Right atrium auricular region (tissue), 2 donors: Measurements from ENCODE around the gene ARHGAP26. TPM values are rescaled to one million over a fixed set of nuclear protein-coding genes. Genes with fewer than 3 reads are reported as not detected.
A peak's percentile ranks its signal among the peaks of the same experiment; 100 is the strongest.

Source experiments
- DNase-seq: peaks from one replicate; pipeline ENCODE4 v3.0.0-alpha.2; 2019; ENCODE audit warnings: low spot score
- H3K27ac ChIP-seq, 2 donors: fragments of 200-600 bp; sonication (generic); 1 replicate in 1 of 2; 2 replicates in 1 of 2; pipeline ENCODE4 v1.5.1; 2016 to 2019
- H3K27me3 ChIP-seq, 2 donors: fragments of 200-600 bp; sonication (generic); one replicate each; pipeline versions ENCODE4 v1.5.1 to v1.6.0; 2017 to 2019
- H3K36me3 ChIP-seq: fragments of 200-600 bp; sonication (generic); one replicate; pipeline ENCODE4 v1.5.1; 2016
- H3K4me1 ChIP-seq, 2 donors: fragments of 200-600 bp; sonication (generic); one replicate each; pipeline versions ENCODE4 v1.5.1 to v1.6.0; 2017 to 2019
- H3K4me3 ChIP-seq, 2 donors: fragments of 200-600 bp; sonication (generic); 1 replicate in 1 of 2; 2 replicates in 1 of 2; pipeline ENCODE4 v1.5.1; 2017 to 2019; ENCODE audit warnings: mild to moderate bottlenecking in 1 of 2, moderate library complexity in 1 of 2
- H3K9me3 ChIP-seq, 2 donors: fragments of 200-600 bp; sonication (generic); one replicate each; pipeline ENCODE4 v1.5.1; 2019
- CTCF ChIP-seq, 2 donors: fragments of 200-600 bp; sonication (generic); IDR thresholded peaks; one replicate each; pipeline ENCODE4 v1.5.1; 2019; ENCODE audit warnings: antibody characterized with exemption in 2 of 2
- total RNA-seq, 2 donors: library from RNA; depleted of rRNA; stranded (reverse); fragments of >200 nt; gene quantifications; one replicate each; pipeline ENCODE4 v1.1.0, GENCODE V29; 2016

The ARHGAP26 gene
- total RNA-seq, 2 donors from 2014 or later: 29.8 to 31.6 TPM

- TF ChIP-seq CTCF (IDR thresholded peaks at IDR 0.05): no peak
- no peaks in the 10 kb centered on the region for H3K27me3 ChIP-seq
- no peaks in the 10 kb centered on the region for H3K36me3 ChIP-seq
- H3K4me1 ChIP-seq: peaks cover 0 to 52% of the 10 kb centered on the region in 2 donors
- H3K4me3 ChIP-seq: no peak overlapping the region
- no peak for DNase-seq
- H3K9me3 ChIP-seq: no peaks in the 10 kb centered on the region
- no peak overlapping the region for H3K27ac ChIP-seq
Measured at GRCh38 chr5:143182901-143183820, 413.0 kb downstream of the ARHGAP26 start.

- DNase-seq: no peak
- Histone ChIP-seq H3K27me3 (no peaks in the 10 kb centered on the region), H3K36me3 (no peaks in the 10 kb centered on the region), H3K4me3 (no peak overlapping the region), H3K27ac (no peak overlapping the region), H3K9me3 (no peaks in the 10 kb centered on the region), H3K4me1 (peaks cover 0 to 53% of the 10 kb centered on the region in 2 donors)
- no peak for TF ChIP-seq CTCF (IDR thresholded peaks at IDR 0.05)
Measured at GRCh38 chr5:143183989-143184388, 413.8 kb downstream of the ARHGAP26 start.

GRCh38 chr5:143186623-143187022 is 416.4 kb downstream of the ARHGAP26 start:
- no peak overlapping the region for H3K27ac ChIP-seq
- H3K27me3 ChIP-seq: no peaks in the 10 kb centered on the region
- no peaks in the 10 kb centered on the region for H3K36me3 ChIP-seq
- no peak overlapping the region for H3K4me3 ChIP-seq
- TF ChIP-seq CTCF (IDR thresholded peaks at IDR 0.05): no peak
- DNase-seq: no peak
- peaks cover 0 to 11% of the 10 kb centered on the region in 2 donors for H3K9me3 ChIP-seq
- peaks cover 0 to 53% of the 10 kb centered on the region in 2 donors for H3K4me1 ChIP-seq

- H3K4me1 ChIP-seq: peaks cover 0 to 48% of the 10 kb centered on the region in 2 donors
- H3K4me3 ChIP-seq: no peak overlapping the region
- no peaks in the 10 kb centered on the region for H3K36me3 ChIP-seq
- TF ChIP-seq CTCF (IDR thresholded peaks at IDR 0.05): no peak
- peaks cover 0 to 11% of the 10 kb centered on the region in 2 donors for H3K9me3 ChIP-seq
- no peaks in the 10 kb centered on the region for H3K27me3 ChIP-seq
- DNase-seq: no peak
- H3K27ac ChIP-seq: peak overlapping the region in 1 of 2 donors; percentile 7
Measured at GRCh38 chr5:143187495-143187894, 417.3 kb downstream of the ARHGAP26 start.

- no peak for DNase-seq
- Histone ChIP-seq H3K27ac (no peak overlapping the region), H3K4me3 (no peak overlapping the region), H3K27me3 (no peaks in the 10 kb centered on the region), H3K9me3 (peaks cover 0 to 11% of the 10 kb centered on the region in 2 donors), H3K4me1 (peaks cover 0 to 42% of the 10 kb centered on the region in 2 donors), H3K36me3 (no peaks in the 10 kb centered on the region)
- TF ChIP-seq CTCF (IDR thresholded peaks at IDR 0.05): no peak
Measured at GRCh38 chr5:143188083-143188482, 417.9 kb downstream of the ARHGAP26 start.
